ENCODE results near the gene DDOST. TPM values are rescaled to one million over a fixed set of nuclear protein-coding genes. Genes with fewer than 3 reads are reported as not detected.

Gene DDOST
- polyA plus RNA-seq, 1 donor (not counting 4 experiments of a cell fraction or from before 2014, with no cell fraction given): 263 TPM

GRCh38 chr1:20709868-20710267, 48.7 kb upstream of the DDOST start:
- no peak overlapping the region for H3K27ac ChIP-seq (ENCODE audit: control insufficient read depth, insufficient read depth, low read length)
- FAIRE-seq (no peak), DNase-seq (ENCODE audit: low read depth, low spot score) (no peak)
- no peaks in the 10 kb centered on the region for H3K9me1 ChIP-seq (ENCODE audit: control insufficient read depth, extremely low read depth, insufficient read depth, low read length)
- TF ChIP-seq CTCF (optimal IDR thresholded peaks at IDR 0.05 in 1 of 3, IDR thresholded peaks at IDR 0.05 in 1 of 3, conservative IDR thresholded peaks at IDR 0.05 in 1 of 3; ENCODE audit: extremely low read depth in 1 of 3, insufficient read depth in 2 of 3, low read length in 3 of 3) (no peak), EZH2 (IDR thresholded peaks at IDR 0.05; ENCODE audit: low read length) (no peak)
- no peaks in the 10 kb centered on the region for H3K4me1 ChIP-seq (ENCODE audit: control insufficient read depth, extremely low read depth, insufficient read depth, low read length)
- dilution Hi-C loops (cut with MboI; ENCODE audit: extremely low pct_ligation_motif_present, low sequenced_read_pairs): no loop called here
- H3K4me3 ChIP-seq (ENCODE audit: control insufficient read depth in 2 of 3, extremely low read depth in 1 of 3, insufficient read depth in 2 of 3, low read depth in 1 of 3, low read length in 3 of 3): no peak overlapping the region
- H3K4me2 ChIP-seq (ENCODE audit: control insufficient read depth, extremely low read depth, insufficient read depth, low read depth, low read length): no peak overlapping the region
- no peaks in the 10 kb centered on the region for H3K27me3 ChIP-seq (ENCODE audit: control insufficient read depth, extremely low read depth, insufficient read depth, low read length)
- H3K79me2 ChIP-seq (ENCODE audit: control insufficient read depth, insufficient read depth, low read length): no peaks in the 10 kb centered on the region
- H3K36me3 ChIP-seq (ENCODE audit: control insufficient read depth in 2 of 2, extremely low read depth in 1 of 2, insufficient read depth in 2 of 2, low read length in 2 of 2): peaks cover 5 to 33% of the 10 kb centered on the region in 2 experiments
- H2AFZ ChIP-seq (ENCODE audit: control insufficient read depth, low read length): no peak overlapping the region
- no peaks in the 10 kb centered on the region for H4K20me1 ChIP-seq (ENCODE audit: control insufficient read depth, extremely low read depth, insufficient read depth, low read length)
- H3K9ac ChIP-seq (ENCODE audit: control insufficient read depth, extremely low read depth, insufficient read depth, low read length): no peak overlapping the region
- no peaks in the 10 kb centered on the region for H3K9me3 ChIP-seq (ENCODE audit: control insufficient read depth, low read depth, low read length)

GRCh38 chr1:20708891-20709290, 47.7 kb upstream of the DDOST start:
- Histone ChIP-seq H3K9me1 (ENCODE audit: control insufficient read depth, extremely low read depth, insufficient read depth, low read length) (no peaks in the 10 kb centered on the region), H3K4me1 (ENCODE audit: control insufficient read depth, extremely low read depth, insufficient read depth, low read length) (no peaks in the 10 kb centered on the region), H3K79me2 (ENCODE audit: control insufficient read depth, insufficient read depth, low read length) (no peaks in the 10 kb centered on the region), H3K27me3 (ENCODE audit: control insufficient read depth, extremely low read depth, insufficient read depth, low read length) (no peaks in the 10 kb centered on the region), H3K36me3 (ENCODE audit: control insufficient read depth in 2 of 2, extremely low read depth in 1 of 2, insufficient read depth in 2 of 2, low read length in 2 of 2) (peaks cover 5 to 34% of the 10 kb centered on the region in 2 experiments), H3K27ac (ENCODE audit: control insufficient read depth, insufficient read depth, low read length) (no peak overlapping the region), H3K4me2 (ENCODE audit: control insufficient read depth, extremely low read depth, insufficient read depth, low read depth, low read length) (no peak overlapping the region), H4K20me1 (ENCODE audit: control insufficient read depth, extremely low read depth, insufficient read depth, low read length) (no peaks in the 10 kb centered on the region), H2AFZ (ENCODE audit: control insufficient read depth, low read length) (no peak overlapping the region), H3K9me3 (ENCODE audit: control insufficient read depth, low read depth, low read length) (no peaks in the 10 kb centered on the region), H3K9ac (ENCODE audit: control insufficient read depth, extremely low read depth, insufficient read depth, low read length) (no peak overlapping the region), H3K4me3 (ENCODE audit: control insufficient read depth in 2 of 3, extremely low read depth in 1 of 3, insufficient read depth in 2 of 3, low read depth in 1 of 3, low read length in 3 of 3) (no peak overlapping the region)
- dilution Hi-C loops (cut with MboI; ENCODE audit: extremely low pct_ligation_motif_present, low sequenced_read_pairs): no loop called here
- no peak for TF ChIP-seq EZH2 (IDR thresholded peaks at IDR 0.05; ENCODE audit: low read length)
- TF ChIP-seq CTCF (optimal IDR thresholded peaks at IDR 0.05 in 1 of 3, IDR thresholded peaks at IDR 0.05 in 1 of 3, conservative IDR thresholded peaks at IDR 0.05 in 1 of 3; ENCODE audit: extremely low read depth in 1 of 3, insufficient read depth in 2 of 3, low read length in 3 of 3): no peak
- FAIRE-seq (no peak), DNase-seq (ENCODE audit: low read depth, low spot score) (no peak)

Data from keratinocyte (primary cell).